SU-DHL-6 (cell line): ENCODE results near the gene SEL1L2.

ENCODE experiments used
- H2AFZ ChIP-seq: fragments of 200-600 bp; sonication (generic); 2 replicates; pipeline ENCODE4 v1.6.1; 2014; ENCODE audit warnings: low read depth, mild to moderate bottlenecking, moderate library complexity, mixed read lengths, antibody characterized with exemption, low read length; ENCODE audit not compliant: severe bottlenecking
- H3F3A ChIP-seq: fragments of 200-600 bp; shearing (Covaris generic); 2 replicates; pipeline ENCODE4 v1.6.0; 2016; ENCODE audit warnings: antibody characterized with exemption, mild to moderate bottlenecking; ENCODE audit not compliant: insufficient read depth
- H3K27ac ChIP-seq: fragments of 200-600 bp; sonication (generic); 2 replicates; pipeline ENCODE4 v1.5.1; 2016; ENCODE audit warnings: low read depth, mild to moderate bottlenecking, low read length, moderate library complexity, mixed read lengths
- H3K27me3 ChIP-seq: fragments of 200-600 bp; sonication (generic), shearing (Covaris generic); 2 replicates; pipeline ENCODE4 v1.6.0; 2014; ENCODE audit warnings: mild to moderate bottlenecking, low read length
- H3K36me3 ChIP-seq: fragments of 200-600 bp; sonication (generic); 2 replicates; pipeline ENCODE4 v1.6.1; 2014; ENCODE audit warnings: mild to moderate bottlenecking, low read length, mixed read lengths
- H3K4me2 ChIP-seq: fragments of 300-600, 200-600 bp; shearing (Covaris generic), sonication (generic); 2 replicates; pipeline ENCODE4 v1.6.0; 2014; ENCODE audit warnings: low read length, low read depth, mild to moderate bottlenecking; ENCODE audit not compliant: poor library complexity, severe bottlenecking
- H3K4me3 ChIP-seq: fragments of 200-600 bp; sonication (generic); 2 replicates; pipeline ENCODE4 v1.5.1; 2014; ENCODE audit warnings: antibody characterized with exemption, low read length, mild to moderate bottlenecking, mixed read lengths; ENCODE audit not compliant: insufficient read depth, poor library complexity, severe bottlenecking
- H3K79me2 ChIP-seq: fragments of 200-600 bp; sonication (generic); 2 replicates; pipeline ENCODE4 v1.6.1; 2014; ENCODE audit warnings: mild to moderate bottlenecking, low read length, moderate library complexity; ENCODE audit not compliant: insufficient read depth
- H3K9ac ChIP-seq: fragments of 200-600 bp; sonication (generic); 2 replicates; pipeline ENCODE4 v1.7.0; 2014; ENCODE audit warnings: mild to moderate bottlenecking, low read length
- H3K9me2 ChIP-seq: fragments of 200-600 bp; sonication (generic); replicated peaks from 2 replicates; pipeline ENCODE4 v1.6.1; 2014; ENCODE audit warnings: low read length; ENCODE audit not compliant: insufficient read depth
- H3K9me3 ChIP-seq: fragments of 200-600 bp; sonication (generic); 2 replicates; pipeline ENCODE4 v1.6.1; 2014; ENCODE audit warnings: low read length, mixed read lengths; ENCODE audit not compliant: insufficient read depth
- H4K20me1 ChIP-seq: fragments of 200-600 bp; sonication (generic); 2 replicates; pipeline ENCODE4 v1.6.1; 2014; ENCODE audit warnings: low read depth, mild to moderate bottlenecking, antibody characterized with exemption, low read length, moderate library complexity, mixed read lengths
- CTCF ChIP-seq: fragments of 200-600 bp; sonication (generic); IDR thresholded peaks from one replicate; pipeline ENCODE4 v1.5.1; 2017; ENCODE audit warnings: antibody characterized with exemption, mild to moderate bottlenecking, low read length, moderate library complexity; ENCODE audit not compliant: insufficient read depth, poor library complexity, severe bottlenecking
- EZH2phosphoT487 ChIP-seq: fragments of 200-600 bp; sonication (generic), shearing (Covaris generic); conservative IDR thresholded peaks from 2 replicates; pipeline ENCODE4 v1.6.1; 2018; ENCODE audit warnings: mild to moderate bottlenecking, antibody characterized with exemption, low read length, moderate library complexity, mixed read lengths

Gene SEL1L2

GRCh38 chr20:13851279-13851678, 139.1 kb downstream of the SEL1L2 start:
- no peak for TF ChIP-seq CTCF
- TF ChIP-seq EZH2phosphoT487 = no peak
- Histone ChIP-seq H3K27ac (no peak overlapping the region), H3K9me3 (no peaks in the 10 kb centered on the region), H2AFZ (no peak overlapping the region), H3K36me3 (no peaks in the 10 kb centered on the region), H3K4me2 (no peak overlapping the region), H3K79me2 (no peaks in the 10 kb centered on the region), H3K9me2 (no peaks in the 10 kb centered on the region), H3K27me3 (no peaks in the 10 kb centered on the region), H3K4me3 (no peak overlapping the region), H4K20me1 (no peaks in the 10 kb centered on the region), H3K9ac (no peak overlapping the region), H3F3A (no peaks in the 10 kb centered on the region)

- Histone ChIP-seq H3K9me2 (no peaks in the 10 kb centered on the region), H2AFZ (no peak overlapping the region), H3K4me2 (no peak overlapping the region), H3K9me3 (no peaks in the 10 kb centered on the region), H3K27me3 (no peaks in the 10 kb centered on the region), H3F3A (no peaks in the 10 kb centered on the region), H3K27ac (no peak overlapping the region), H3K36me3 (no peaks in the 10 kb centered on the region), H3K4me3 (no peak overlapping the region), H3K79me2 (no peaks in the 10 kb centered on the region), H3K9ac (no peak overlapping the region), H4K20me1 (no peaks in the 10 kb centered on the region)
- no peak for TF ChIP-seq EZH2phosphoT487
- TF ChIP-seq CTCF = no peak
These were observed 146.1 kb downstream of the SEL1L2 start for GRCh38 chr20:13844296-13844695.

- H3K9me2 ChIP-seq = no peaks in the 10 kb centered on the region
- H3K4me3 ChIP-seq = no peak overlapping the region
- no peaks in the 10 kb centered on the region for H3F3A ChIP-seq
- no peak overlapping the region for H2AFZ ChIP-seq
- no peaks in the 10 kb centered on the region for H3K36me3 ChIP-seq
- no peak overlapping the region for H3K27ac ChIP-seq
- no peak overlapping the region for H3K4me2 ChIP-seq
- no peaks in the 10 kb centered on the region for H3K79me2 ChIP-seq
- H3K9me3 ChIP-seq = no peaks in the 10 kb centered on the region
- TF ChIP-seq EZH2phosphoT487 (no peak), CTCF (no peak)
- H3K27me3 ChIP-seq = no peaks in the 10 kb centered on the region
- H4K20me1 ChIP-seq = no peaks in the 10 kb centered on the region
- H3K9ac ChIP-seq = no peak overlapping the region
These were observed 149.2 kb downstream of the SEL1L2 start for GRCh38 chr20:13841206-13841605.

GRCh38 chr20:13840093-13840465, 150.3 kb downstream of the SEL1L2 start:
- Histone ChIP-seq H3K9me3 (no peaks in the 10 kb centered on the region), H3F3A (no peaks in the 10 kb centered on the region), H3K4me2 (no peak overlapping the region), H4K20me1 (no peaks in the 10 kb centered on the region), H3K27ac (no peak overlapping the region), H3K79me2 (no peaks in the 10 kb centered on the region), H2AFZ (no peak overlapping the region), H3K9ac (no peak overlapping the region), H3K27me3 (no peaks in the 10 kb centered on the region), H3K4me3 (no peak overlapping the region), H3K9me2 (no peaks in the 10 kb centered on the region), H3K36me3 (no peaks in the 10 kb centered on the region)
- TF ChIP-seq CTCF = no peak
